Liver (tissue), 9 donors: ENCODE results near the gene FAM151B. TPM values are rescaled to one million over a fixed set of nuclear protein-coding genes. Genes with fewer than 3 reads are reported as not detected.

Experiments used
- DNase-seq: peaks from one replicate; pipeline ENCODE4 v3.0.0-alpha.2; 2017; ENCODE audit warnings: low spot score
- H3K27ac ChIP-seq, 2 donors: one replicate each; pipeline ENCODE4 v1.7.0; 2013; ENCODE audit warnings: inconsistent platforms in 2 of 2, low read length in 2 of 2, control low read depth in 1 of 2, low read depth in 1 of 2, mild to moderate bottlenecking in 1 of 2
- H3K27me3 ChIP-seq, 4 donors: one replicate each; pipeline versions ENCODE4 v1.6.1 to v1.7.0; 2013; ENCODE audit warnings: low read length in 3 of 4, inconsistent platforms in 1 of 4, mild to moderate bottlenecking in 1 of 4, moderate library complexity in 1 of 4; ENCODE audit not compliant: control insufficient read depth in 4 of 4, insufficient read depth in 4 of 4
- H3K36me3 ChIP-seq, 4 donors: one replicate each; pipeline versions ENCODE4 v1.6.1 to v1.7.0; 2013; ENCODE audit warnings: low read length in 3 of 4, mild to moderate bottlenecking in 3 of 4, low read depth in 1 of 4, moderate library complexity in 1 of 4; ENCODE audit not compliant: control insufficient read depth in 4 of 4, insufficient read depth in 3 of 4
- H3K4me1 ChIP-seq, 4 donors: one replicate each; pipeline versions ENCODE4 v1.6.1 to v1.7.0; 2013; ENCODE audit warnings: low read length in 3 of 4, mild to moderate bottlenecking in 3 of 4, moderate library complexity in 1 of 4; ENCODE audit not compliant: control insufficient read depth in 4 of 4, insufficient read depth in 4 of 4
- H3K4me3 ChIP-seq, 3 donors: one replicate each; pipeline versions ENCODE4 v1.6.1 to v1.7.0; 2013; ENCODE audit warnings: low read length in 3 of 3, control low read depth in 1 of 3, low read depth in 1 of 3, mild to moderate bottlenecking in 1 of 3
- H3K9ac ChIP-seq, 2 donors: one replicate each; pipeline ENCODE4 v1.7.0; 2013; ENCODE audit warnings: low read length in 2 of 2, mild to moderate bottlenecking in 2 of 2, moderate library complexity in 2 of 2, control low read depth in 1 of 2, low read depth in 1 of 2
- H3K9me3 ChIP-seq, 4 donors: one replicate each; pipeline versions ENCODE4 v1.6.1 to v1.7.0; 2013; ENCODE audit warnings: low read length in 3 of 4; ENCODE audit not compliant: control insufficient read depth in 4 of 4
- ATF3 ChIP-seq: IDR thresholded peaks from 2 replicates; pipeline ENCODE4 v1.6.1; 2016; ENCODE audit warnings: antibody characterized with exemption
- FOXA1 ChIP-seq: IDR thresholded peaks from 2 replicates; pipeline ENCODE4 v1.6.1; 2016; ENCODE audit warnings: antibody characterized with exemption
- FOXA2 ChIP-seq: IDR thresholded peaks from 2 replicates; pipeline ENCODE4 v1.6.1; 2016; ENCODE audit warnings: antibody characterized with exemption
- GABPA ChIP-seq, 2 donors: IDR thresholded peaks in 1 of 2; conservative IDR thresholded peaks in 1 of 2; 2 replicates each; pipeline ENCODE4 v1.6.1; 2016; ENCODE audit warnings: antibody characterized with exemption in 2 of 2, mild to moderate bottlenecking in 1 of 2, moderate library complexity in 1 of 2
- HNF4A ChIP-seq, 2 donors: conservative IDR thresholded peaks; 2 replicates each; pipeline ENCODE4 v1.6.1; 2016; ENCODE audit warnings: antibody characterized with exemption in 2 of 2, mild to moderate bottlenecking in 2 of 2
- HNF4G ChIP-seq: IDR thresholded peaks from 2 replicates; pipeline ENCODE4 v1.6.1; 2016; ENCODE audit warnings: antibody characterized with exemption
- JUND ChIP-seq, 2 donors: IDR thresholded peaks; 2 replicates each; pipeline ENCODE4 v1.6.1; 2016; ENCODE audit warnings: antibody characterized with exemption in 2 of 2
- MAX ChIP-seq: IDR thresholded peaks from 2 replicates; pipeline ENCODE4 v1.6.1; 2016; ENCODE audit warnings: antibody characterized with exemption
- NR2F2 ChIP-seq: IDR thresholded peaks from 2 replicates; pipeline ENCODE4 v1.6.1; 2016; ENCODE audit warnings: antibody characterized with exemption
- RAD21 ChIP-seq, 2 donors: IDR thresholded peaks; 2 replicates each; pipeline ENCODE4 v1.6.1; 2016; ENCODE audit warnings: antibody characterized with exemption in 2 of 2, mild to moderate bottlenecking in 2 of 2
- REST ChIP-seq: IDR thresholded peaks from 2 replicates; pipeline ENCODE4 v1.6.1; 2016; ENCODE audit warnings: antibody characterized with exemption, mild to moderate bottlenecking
- RXRA ChIP-seq, 2 donors: IDR thresholded peaks; 2 replicates each; pipeline ENCODE4 v1.6.1; 2017 to 2018; ENCODE audit warnings: antibody characterized with exemption in 2 of 2, mild to moderate bottlenecking in 1 of 2
- SP1 ChIP-seq: IDR thresholded peaks from 2 replicates; pipeline ENCODE4 v1.6.1; 2018; ENCODE audit warnings: antibody characterized with exemption, mild to moderate bottlenecking
- TAF1 ChIP-seq: conservative IDR thresholded peaks from 2 replicates; pipeline ENCODE4 v1.6.1; 2016; ENCODE audit warnings: antibody characterized with exemption, mild to moderate bottlenecking
- YY1 ChIP-seq: IDR thresholded peaks from 2 replicates; pipeline ENCODE4 v1.6.1; 2016; ENCODE audit warnings: antibody characterized with exemption, mild to moderate bottlenecking
- WGBS: extraction: QIAGEN DNeasy Blood & Tissue Kit; methylation state at CpG from one replicate; pipeline ENCODE4 v1.1.7; 2013; 5-methylcytosine and 5-hydroxymethylcytosine counted together
- polyA plus RNA-seq, 2 donors: library from polyadenylated mRNA; stranded (reverse) in 1 of 2; unstranded in 1 of 2; fragments of 200-250 nt in 1 of 2; fragments of >200 nt in 1 of 2; fragmentation: Nextera tagmentation in 1 of 2; extraction: Ambion mirVana in 1 of 2; gene quantifications; one replicate each; pipeline versions ENCODE4 v1.2.1 to v1.2.3, GENCODE V29; 2013 to 2015
- total RNA-seq, 2 donors: library from RNA; depleted of rRNA; stranded (reverse); fragments of >200 nt; gene quantifications; one replicate each; pipeline ENCODE4 v1.2.3, GENCODE V29; 2014
- TF ChIP-seq, protein P1 (sequence below): IDR thresholded peaks from 2 replicates; pipeline ENCODE4 v1.6.1; 2016; ENCODE audit warnings: antibody characterized with exemption
- TF ChIP-seq, protein P2 (sequence below): fragments of 150-350 bp; IDR thresholded peaks from 2 replicates; pipeline ENCODE4 v1.5.1; 2017; ENCODE audit warnings: improper control_type of control experiment, low read depth, low read length; ENCODE audit not compliant: missing input control
- donor health status: healthy.
- donor health status: healthy.
- donor health status: healthy.
- donor health status: healthy.
- donor health status: healthy.

Gene FAM151B
- total and polyA plus RNA-seq, 4 donors: 0.43 to 3.0 (median 1.3) TPM

DNA sequence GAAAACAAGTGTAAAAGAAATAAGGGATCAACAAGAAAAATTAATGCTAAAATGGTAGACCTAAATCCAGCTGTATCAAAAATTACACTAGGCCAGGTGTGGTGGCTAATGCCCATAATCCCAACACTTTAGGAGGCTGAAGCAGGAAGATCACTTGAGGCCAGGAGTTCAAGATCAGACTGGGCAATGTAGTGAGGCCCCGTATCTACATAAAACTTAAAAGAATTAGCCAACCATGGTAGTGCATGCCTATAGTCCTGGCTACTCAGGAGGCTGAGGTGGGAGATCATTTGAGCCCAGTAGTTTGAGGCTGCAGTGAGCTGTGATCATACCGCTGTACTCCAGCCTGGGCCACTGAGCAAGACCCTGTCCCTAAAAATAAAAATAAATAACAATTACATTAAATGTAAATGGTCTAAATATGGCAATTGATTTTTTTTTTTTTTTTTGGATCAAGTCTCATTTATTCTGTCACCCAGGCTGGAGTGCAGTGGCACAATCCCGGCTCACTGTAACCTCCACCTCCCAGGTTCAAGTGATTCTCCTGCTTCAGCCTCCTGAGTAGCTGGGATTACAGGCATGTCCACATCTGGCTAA, 4.2 kb upstream of the FAM151B start (continued):
- no peak for TF ChIP-seq HNF4G
- TF ChIP-seq NR2F2: no peak
- TF ChIP-seq YY1: no peak
- TF ChIP-seq, protein P1, sequence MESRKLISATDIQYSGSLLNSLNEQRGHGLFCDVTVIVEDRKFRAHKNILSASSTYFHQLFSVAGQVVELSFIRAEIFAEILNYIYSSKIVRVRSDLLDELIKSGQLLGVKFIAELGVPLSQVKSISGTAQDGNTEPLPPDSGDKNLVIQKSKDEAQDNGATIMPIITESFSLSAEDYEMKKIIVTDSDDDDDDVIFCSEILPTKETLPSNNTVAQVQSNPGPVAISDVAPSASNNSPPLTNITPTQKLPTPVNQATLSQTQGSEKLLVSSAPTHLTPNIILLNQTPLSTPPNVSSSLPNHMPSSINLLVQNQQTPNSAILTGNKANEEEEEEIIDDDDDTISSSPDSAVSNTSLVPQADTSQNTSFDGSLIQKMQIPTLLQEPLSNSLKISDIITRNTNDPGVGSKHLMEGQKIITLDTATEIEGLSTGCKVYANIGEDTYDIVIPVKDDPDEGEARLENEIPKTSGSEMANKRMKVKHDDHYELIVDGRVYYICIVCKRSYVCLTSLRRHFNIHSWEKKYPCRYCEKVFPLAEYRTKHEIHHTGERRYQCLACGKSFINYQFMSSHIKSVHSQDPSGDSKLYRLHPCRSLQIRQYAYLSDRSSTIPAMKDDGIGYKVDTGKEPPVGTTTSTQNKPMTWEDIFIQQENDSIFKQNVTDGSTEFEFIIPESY: no peak
- no peak for TF ChIP-seq JUND (IDR thresholded peaks at IDR 0.05)
- no peak for TF ChIP-seq FOXA1
- no peak for TF ChIP-seq GABPA (IDR thresholded peaks at IDR 0.05 in 1 of 2, conservative IDR thresholded peaks at IDR 0.05 in 1 of 2)
- no peak for TF ChIP-seq FOXA2
- no peak for TF ChIP-seq MAX
- TF ChIP-seq SP1: no peak
- TF ChIP-seq ATF3: no peak
- TF ChIP-seq HNF4A (conservative IDR thresholded peaks at IDR 0.05): no peak

GRCh38 chr5:80487444-80487828, 464 bp upstream of the FAM151B start:
- TF ChIP-seq REST (no peak), HNF4G (no peak), YY1 (no peak), RAD21 (IDR thresholded peaks at IDR 0.05) (no peak), TAF1 (no peak), JUND (IDR thresholded peaks at IDR 0.05) (no peak), RXRA (IDR thresholded peaks at IDR 0.05) (no peak), ATF3 (no peak), MAX (no peak), NR2F2 (no peak), SP1 (no peak), FOXA1 (no peak), GABPA (IDR thresholded peaks at IDR 0.05 in 1 of 2, conservative IDR thresholded peaks at IDR 0.05 in 1 of 2) (no peak), HNF4A (conservative IDR thresholded peaks at IDR 0.05) (no peak)
- TF ChIP-seq, protein P1: no peak
- TF ChIP-seq, protein P2, sequence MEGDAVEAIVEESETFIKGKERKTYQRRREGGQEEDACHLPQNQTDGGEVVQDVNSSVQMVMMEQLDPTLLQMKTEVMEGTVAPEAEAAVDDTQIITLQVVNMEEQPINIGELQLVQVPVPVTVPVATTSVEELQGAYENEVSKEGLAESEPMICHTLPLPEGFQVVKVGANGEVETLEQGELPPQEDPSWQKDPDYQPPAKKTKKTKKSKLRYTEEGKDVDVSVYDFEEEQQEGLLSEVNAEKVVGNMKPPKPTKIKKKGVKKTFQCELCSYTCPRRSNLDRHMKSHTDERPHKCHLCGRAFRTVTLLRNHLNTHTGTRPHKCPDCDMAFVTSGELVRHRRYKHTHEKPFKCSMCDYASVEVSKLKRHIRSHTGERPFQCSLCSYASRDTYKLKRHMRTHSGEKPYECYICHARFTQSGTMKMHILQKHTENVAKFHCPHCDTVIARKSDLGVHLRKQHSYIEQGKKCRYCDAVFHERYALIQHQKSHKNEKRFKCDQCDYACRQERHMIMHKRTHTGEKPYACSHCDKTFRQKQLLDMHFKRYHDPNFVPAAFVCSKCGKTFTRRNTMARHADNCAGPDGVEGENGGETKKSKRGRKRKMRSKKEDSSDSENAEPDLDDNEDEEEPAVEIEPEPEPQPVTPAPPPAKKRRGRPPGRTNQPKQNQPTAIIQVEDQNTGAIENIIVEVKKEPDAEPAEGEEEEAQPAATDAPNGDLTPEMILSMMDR: no peak
- DNase-seq: no peak
- H3K4me3 ChIP-seq: peak overlapping the region; percentile 51 to 94 (median 84)
- no peaks in the 10 kb centered on the region for H3K9me3 ChIP-seq
- H3K27me3 ChIP-seq: no peaks in the 10 kb centered on the region
- peaks cover 0 to 10% (median 1%) of the 10 kb centered on the region in 4 donors for H3K4me1 ChIP-seq
- 60% methylated on average over 18 of the region's 18 CpGs for WGBS
- peak overlapping the region; percentile 60 to 77 for H3K9ac ChIP-seq
- peak overlapping the region; percentile 40 to 86 for H3K27ac ChIP-seq
- peaks cover 0 to 5% (median 0%) of the 10 kb centered on the region in 4 donors for H3K36me3 ChIP-seq
